H1 (cell line): ENCODE results near the gene NRXN3. TPM values are rescaled to one million over a fixed set of nuclear protein-coding genes. Genes with fewer than 3 reads are reported as not detected.
A peak's percentile ranks its signal among the peaks of the same experiment; 100 is the strongest.

ENCODE experiments used
- CTCF ChIA-PET: fragments of 300-600 bp; sonication (Branson Sonifier 250); formaldehyde crosslinking; loops from one replicate; lab custom pipeline; 2021; ENCODE audit not compliant: partially characterized antibody; lab: Charles Lee
- POLR2A ChIA-PET: fragments of 300-600 bp; sonication (Branson Sonifier 250); formaldehyde crosslinking; loops from one replicate; lab custom pipeline; 2021; ENCODE audit warnings: inconsistent platforms; ENCODE audit not compliant: partially characterized antibody; lab: Charles Lee
- DNase-seq, 2 experiments: peaks; one replicate each; pipeline versions ENCODE4 v3.0.0 to v3.0.0-alpha.2; 2010 to 2022; ENCODE audit warnings: low spot score in 2 of 2, low read depth in 1 of 2, mixed read lengths in 1 of 2
- FAIRE-seq: peaks from 2 replicates; lab custom pipeline; 2011; peaks lifted over from hg19 to GRCh38; lab: Jason Lieb, UNC
- H2AFZ ChIP-seq: 2 replicates; pipeline ENCODE4 v1.8.1; 2012; ENCODE audit warnings: low read length, inconsistent platforms
- H2AK5ac ChIP-seq: 2 replicates; pipeline ENCODE4 v1.6.1; 2013; ENCODE audit warnings: low read depth, low read length
- H2BK120ac ChIP-seq: replicated peaks from 2 replicates; pipeline ENCODE3; 2013; ENCODE audit warnings: low read depth, low read length, inconsistent platforms
- H2BK12ac ChIP-seq: 2 replicates; pipeline ENCODE4 v1.6.1; 2013; ENCODE audit warnings: low read depth, low read length
- H2BK15ac ChIP-seq: 2 replicates; pipeline ENCODE4 v1.6.1; 2013; ENCODE audit warnings: low read length
- H2BK20ac ChIP-seq: 2 replicates; pipeline ENCODE4 v1.6.1; 2013; ENCODE audit warnings: low read length
- H2BK5ac ChIP-seq: 2 replicates; pipeline ENCODE4 v1.6.1; 2013; ENCODE audit warnings: low read depth, low read length
- H3K14ac ChIP-seq: 2 replicates; pipeline ENCODE4 v1.6.1; 2013; ENCODE audit warnings: inconsistent platforms; ENCODE audit not compliant: insufficient read length
- H3K18ac ChIP-seq: 2 replicates; pipeline ENCODE4 v1.6.1; 2013; ENCODE audit warnings: low read length; ENCODE audit errors: extremely low read depth
- H3K23ac ChIP-seq: 2 replicates; pipeline ENCODE4 v1.6.1; 2013; ENCODE audit warnings: inconsistent platforms; ENCODE audit not compliant: insufficient read length
- H3K23me2 ChIP-seq: 2 replicates; pipeline ENCODE4 v1.6.1; 2013; ENCODE audit warnings: low read depth, low read length
- H3K27ac ChIP-seq: 2 replicates; pipeline ENCODE4 v1.6.1; 2011; ENCODE audit warnings: low read depth, low read length, inconsistent platforms
- H3K27me3 ChIP-seq, 4 experiments: replicated peaks in 1 of 4; 1 replicate in 1 of 4; 2 replicates in 3 of 4; pipeline versions ENCODE4 v1.6.1 to v1.8.1; 2011 to 2013; ENCODE audit warnings: low read length in 3 of 4, mild to moderate bottlenecking in 3 of 4, inconsistent platforms in 2 of 4, mixed read lengths in 2 of 4, moderate library complexity in 1 of 4; ENCODE audit not compliant: control insufficient read depth in 3 of 4, insufficient read depth in 3 of 4; ENCODE audit errors: extremely low read depth in 1 of 4
- H3K36me3 ChIP-seq, 4 experiments: 2 replicates each; pipeline versions ENCODE4 v1.6.1 to v1.8.1; 2011 to 2013; ENCODE audit warnings: mild to moderate bottlenecking in 4 of 4, low read length in 3 of 4, moderate library complexity in 2 of 4, control low read depth in 1 of 4, inconsistent platforms in 1 of 4; ENCODE audit not compliant: insufficient read depth in 4 of 4, control insufficient read depth in 2 of 4
- H3K4ac ChIP-seq: replicated peaks from 2 replicates; pipeline ENCODE3; 2013; ENCODE audit warnings: low read length, low read depth, mixed read lengths, inconsistent platforms; ENCODE audit not compliant: insufficient read length
- H3K4me1 ChIP-seq, 4 experiments: replicated peaks in 1 of 4; 1 replicate in 1 of 4; 2 replicates in 3 of 4; pipeline versions ENCODE4 v1.6.1 to v1.8.1; 2011 to 2013; ENCODE audit warnings: low read length in 3 of 4, inconsistent platforms in 2 of 4, mixed read lengths in 1 of 4; ENCODE audit not compliant: insufficient read depth in 4 of 4, control insufficient read depth in 3 of 4
- H3K4me2 ChIP-seq, 2 experiments: 2 replicates each; pipeline versions ENCODE4 v1.6.1 to v1.8.1; 2011 to 2013; ENCODE audit warnings: low read depth in 2 of 2, low read length in 2 of 2, control low read depth in 1 of 2, inconsistent platforms in 1 of 2, mild to moderate bottlenecking in 1 of 2; ENCODE audit not compliant: insufficient read depth in 1 of 2
- H3K4me3 ChIP-seq, 4 experiments: fragments of 200-600, 300-600 bp in 1 of 4; sonication (generic), shearing (Covaris generic), sonication (Bioruptor Twin) in 1 of 4; 2 replicates each; pipeline versions ENCODE4 v1.5.1 to v1.8.1; 2011 to 2016; ENCODE audit warnings: low read length in 4 of 4, low read depth in 3 of 4, control low read depth in 2 of 4, inconsistent platforms in 2 of 4, mild to moderate bottlenecking in 2 of 4, mixed read lengths in 1 of 4, moderate library complexity in 1 of 4; ENCODE audit not compliant: insufficient read depth in 2 of 4; ENCODE audit errors: extremely low read depth in 1 of 4
- H3K56ac ChIP-seq: replicated peaks from 2 replicates; pipeline ENCODE3; 2013; ENCODE audit warnings: low read depth, mild to moderate bottlenecking, mixed read lengths, low read length, inconsistent platforms; ENCODE audit not compliant: insufficient read length
- H3K79me1 ChIP-seq: 2 replicates; pipeline ENCODE4 v1.6.1; 2013; ENCODE audit warnings: low read depth, low read length, control low read depth
- H3K79me2 ChIP-seq, 2 experiments: 2 replicates each; pipeline versions ENCODE4 v1.6.1 to v1.8.1; 2012 to 2013; ENCODE audit warnings: low read length in 2 of 2, mild to moderate bottlenecking in 2 of 2, inconsistent platforms in 1 of 2; ENCODE audit not compliant: insufficient read depth in 2 of 2, control insufficient read depth in 1 of 2
- H3K9ac ChIP-seq, 4 experiments: replicated peaks in 1 of 4; 1 replicate in 1 of 4; 2 replicates in 3 of 4; pipeline versions ENCODE4 v1.6.1 to v1.8.1; 2011 to 2013; ENCODE audit warnings: low read depth in 3 of 4, low read length in 3 of 4, control low read depth in 2 of 4, mild to moderate bottlenecking in 2 of 4, moderate library complexity in 2 of 4, inconsistent platforms in 1 of 4; ENCODE audit errors: extremely low read depth in 1 of 4
- H3K9me3 ChIP-seq, 2 experiments: 2 replicates each; pipeline versions ENCODE4 v1.6.1 to v1.8.1; 2012 to 2013; ENCODE audit warnings: mild to moderate bottlenecking in 2 of 2, moderate library complexity in 2 of 2, control low read depth in 1 of 2, inconsistent platforms in 1 of 2, low read depth in 1 of 2, low read length in 1 of 2, mixed read lengths in 1 of 2; ENCODE audit not compliant: insufficient read depth in 2 of 2
- H4K20me1 ChIP-seq, 2 experiments: replicated peaks in 1 of 2; 2 replicates each; pipeline versions ENCODE3 to v1.8.1; 2011 to 2013; ENCODE audit warnings: inconsistent platforms in 2 of 2, low read length in 2 of 2, mild to moderate bottlenecking in 1 of 2; ENCODE audit not compliant: insufficient read depth in 2 of 2, control insufficient read depth in 1 of 2
- H4K5ac ChIP-seq: 2 replicates; pipeline ENCODE4 v1.6.1; 2013; ENCODE audit warnings: low read length, low read depth, mixed read lengths, inconsistent platforms; ENCODE audit not compliant: insufficient read length
- H4K8ac ChIP-seq: 2 replicates; pipeline ENCODE4 v1.8.0; 2013; ENCODE audit warnings: mild to moderate bottlenecking, moderate library complexity, low read length, inconsistent platforms; ENCODE audit not compliant: insufficient read depth; ENCODE audit errors: extremely low read depth
- H4K91ac ChIP-seq: replicated peaks from 2 replicates; pipeline ENCODE3; 2013; ENCODE audit warnings: low read length, mixed read lengths, inconsistent platforms; ENCODE audit not compliant: insufficient read length
- CTCF ChIP-seq, 3 experiments: IDR thresholded peaks; 1 replicate in 2 of 3; 2 replicates in 1 of 3; pipeline versions ENCODE4 v1.5.1 to v1.6.1; 2011; ENCODE audit warnings: low read length in 3 of 3, mild to moderate bottlenecking in 3 of 3, inconsistent platforms in 2 of 3, low read depth in 1 of 3, moderate library complexity in 1 of 3; ENCODE audit not compliant: insufficient read depth in 1 of 3; ENCODE audit errors: control extremely low read depth in 1 of 3
- RAD21 ChIP-seq, 2 experiments: IDR thresholded peaks in 1 of 2; conservative IDR thresholded peaks in 1 of 2; 2 replicates each; pipeline ENCODE4 v1.6.1; 2011; ENCODE audit warnings: low read depth in 2 of 2, low read length in 2 of 2, improper control_type of control experiment in 1 of 2, inconsistent platforms in 1 of 2, mild to moderate bottlenecking in 1 of 2, moderate library complexity in 1 of 2
- WGBS, 2 experiments: shearing (Covaris generic) in 1 of 2; methylation state at CpG; one replicate each; pipeline versions ENCODE4 v1.1.6 to v1.1.7; 2013 to 2015; ENCODE audit warnings: low lambda C conversion rate in 2 of 2, mixed read lengths in 2 of 2, inconsistent platforms in 1 of 2, low coverage in 1 of 2, missing lambda C conversion rate in 1 of 2; ENCODE audit not compliant: insufficient replicate concordance in 2 of 2, insufficient coverage in 1 of 2, insufficient read length in 1 of 2; ENCODE audit errors: extremely low coverage in 1 of 2, missing lambda C conversion rate in 1 of 2; 5-methylcytosine and 5-hydroxymethylcytosine counted together
- polyA plus RNA-seq, 7 experiments: library from polyadenylated mRNA; depleted of rRNA in 3 of 7; stranded (reverse) in 5 of 7; unstranded in 2 of 7; fragments of >200 nt in 5 of 7; fragments of 200-250 nt in 2 of 7; gene quantifications; 1 replicate in 5 of 7; 2 replicates in 1 of 7; 4 replicates in 1 of 7; pipeline versions ENCODE4 v1.2.1 to v1.2.3, GENCODE V29; 2011 to 2013; ENCODE audit warnings: missing spikeins in 2 of 7, mixed read lengths in 2 of 7
- total RNA-seq: library from RNA; stranded (reverse); fragmentation: NEBNext Ultra II Directional; extraction: Animal tissue kit (Norgen Biotek cat#: 25700); gene quantifications from 2 replicates; pipeline ENCODE4 v1.2.1, GENCODE V29; 2021
- TF ChIP-seq, protein P1 (sequence below): IDR thresholded peaks from 2 replicates; pipeline ENCODE4 v1.6.1; 2012; ENCODE audit warnings: inconsistent platforms

Gene NRXN3
- total and polyA plus RNA-seq, 2 of the 8 experiments (the other 6 are each of a cell fraction or from before 2014, with no cell fraction given): 2.6 to 4.1 TPM

DNA sequence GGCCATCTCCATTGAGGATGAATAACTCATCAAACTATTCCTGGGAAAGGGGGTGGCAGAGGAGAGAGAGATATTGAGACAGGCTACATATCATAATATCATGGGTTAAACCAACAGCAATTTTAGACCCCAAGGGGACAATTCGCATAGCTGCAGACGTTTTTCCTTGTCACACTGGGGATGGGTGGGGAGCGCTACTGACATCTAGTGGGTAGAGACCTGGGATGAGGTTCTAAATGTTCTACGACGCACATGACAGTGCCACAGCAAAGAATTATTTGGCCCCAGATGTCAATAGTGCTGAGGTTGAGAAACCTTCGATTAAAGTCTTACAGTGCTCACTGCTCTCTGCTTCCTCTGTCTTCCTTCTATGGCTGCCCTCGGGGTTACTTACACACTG, 425.6 kb downstream of the NRXN3 start:
- no peak overlapping the region for H2AK5ac ChIP-seq
- H3K9me3 ChIP-seq: no peaks in the 10 kb centered on the region
- H2BK15ac ChIP-seq: no peak overlapping the region
- CTCF ChIA-PET: interaction anchor here (0.7 to 7.9 kb wide), 32 partner anchors 9 to 779 kb away, joined by 3 to 88 read pairs (median 5); no protein-coding TSS in a partner anchor
- TF ChIP-seq, protein P1, sequence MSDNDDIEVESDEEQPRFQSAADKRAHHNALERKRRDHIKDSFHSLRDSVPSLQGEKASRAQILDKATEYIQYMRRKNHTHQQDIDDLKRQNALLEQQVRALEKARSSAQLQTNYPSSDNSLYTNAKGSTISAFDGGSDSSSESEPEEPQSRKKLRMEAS: no peak
- TF ChIP-seq CTCF (IDR thresholded peaks at IDR 0.05; ENCODE audit: control extremely low read depth in 1 of 3, insufficient read depth in 1 of 3, low read depth in 1 of 3, low read length in 3 of 3): peak; percentile 47 to 62 (median 53)
- peak; percentile 65 to 72 for TF ChIP-seq RAD21 (IDR thresholded peaks at IDR 0.05 in 1 of 2, conservative IDR thresholded peaks at IDR 0.05 in 1 of 2; ENCODE audit: low read depth in 2 of 2, low read length in 2 of 2)
- TF ChIP-seq, all 59 proteins: peak for 2
- Histone ChIP-seq H2BK12ac (no peak overlapping the region), H2BK120ac (no peak overlapping the region), H2AFZ (no peak overlapping the region), H3K23ac (no peak overlapping the region), H3K23me2 (no peaks in the 10 kb centered on the region), H3K36me3 (no peaks in the 10 kb centered on the region), H3K27ac (no peak overlapping the region), H3K4me2 (no peak overlapping the region), H4K20me1 (no peaks in the 10 kb centered on the region), H3K79me2 (no peaks in the 10 kb centered on the region), H4K8ac (no peak overlapping the region), H3K27me3 (no peaks in the 10 kb centered on the region), H4K5ac (no peak overlapping the region), H4K91ac (no peak overlapping the region), H3K4me3 (no peak overlapping the region), H3K18ac (no peak overlapping the region), H3K4ac (no peak overlapping the region), H3K14ac (no peak overlapping the region), H3K56ac (no peak overlapping the region), H3K4me1 (peaks cover 0 to 3% (median 0%) of the 10 kb centered on the region in 4 experiments; a peak in 1 of 7 replicates), H2BK20ac (no peak overlapping the region), H2BK5ac (no peak overlapping the region), H3K79me1 (no peaks in the 10 kb centered on the region), H3K9ac (no peak overlapping the region)
- POLR2A ChIA-PET: no interaction called here
- no peak for FAIRE-seq
- 74% methylated on average over 7 of the region's 7 CpGs; no CpG with 5 or more reads in 1 of the 2 experiments for whole genome bisulfite sequencing, 2 experiments
- peak in 1 of 2 experiments; percentile 48 for DNase-seq
